Mesothelial cell of epicardium (in vitro differentiated cells): ENCODE results near the gene LBX2. TPM values are rescaled to one million over a fixed set of nuclear protein-coding genes. Genes with fewer than 3 reads are reported as not detected.

Experiments used
- DNase-seq, 2 experiments: peaks; one replicate each; pipeline ENCODE4 v3.0.0; 2021; ENCODE audit warnings: low spot score in 2 of 2; ENCODE audit not compliant: unreplicated experiment in 2 of 2
- H3K27ac Mint-ChIP-seq: 2 replicates; pipeline ENCODE4 v1.8.0; 2021; ENCODE audit warnings: mixed read lengths
- H3K27me3 Mint-ChIP-seq: 2 replicates; pipeline ENCODE4 v1.8.0; 2021; ENCODE audit warnings: low read depth, mixed read lengths
- H3K36me3 Mint-ChIP-seq: 2 replicates; pipeline ENCODE4 v1.8.0; 2021; ENCODE audit warnings: mixed read lengths
- H3K4me1 Mint-ChIP-seq: 2 replicates; pipeline ENCODE4 v1.8.0; 2021; ENCODE audit warnings: mixed read lengths
- H3K4me3 Mint-ChIP-seq: 2 replicates; pipeline ENCODE4 v1.8.0; 2021; ENCODE audit warnings: mild to moderate bottlenecking, moderate library complexity, mixed read lengths
- H3K9me3 Mint-ChIP-seq: 2 replicates; pipeline ENCODE4 v1.8.0; 2021; ENCODE audit warnings: mixed read lengths
- total RNA-seq: library from RNA; stranded (reverse); gene quantifications from 3 replicates; pipeline ENCODE4 v1.2.1, GENCODE V29; 2021
- TF ChIP-seq, protein P1 (sequence below): fragments of 200-600 bp; sonication (generic); IDR thresholded peaks from one replicate; pipeline ENCODE4 v1.5.0; 2021; ENCODE audit warnings: antibody characterized with exemption; ENCODE audit not compliant: unreplicated experiment

LBX2 gene, protein sequence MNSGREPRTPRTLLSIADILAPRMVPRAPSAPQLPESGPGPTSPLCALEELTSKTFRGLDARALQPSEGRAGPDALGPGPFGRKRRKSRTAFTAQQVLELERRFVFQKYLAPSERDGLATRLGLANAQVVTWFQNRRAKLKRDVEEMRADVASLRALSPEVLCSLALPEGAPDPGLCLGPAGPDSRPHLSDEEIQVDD
- 0.86 to 1.1 TPM (median 0.89 TPM) in 3 replicates for total RNA-seq

DNA sequence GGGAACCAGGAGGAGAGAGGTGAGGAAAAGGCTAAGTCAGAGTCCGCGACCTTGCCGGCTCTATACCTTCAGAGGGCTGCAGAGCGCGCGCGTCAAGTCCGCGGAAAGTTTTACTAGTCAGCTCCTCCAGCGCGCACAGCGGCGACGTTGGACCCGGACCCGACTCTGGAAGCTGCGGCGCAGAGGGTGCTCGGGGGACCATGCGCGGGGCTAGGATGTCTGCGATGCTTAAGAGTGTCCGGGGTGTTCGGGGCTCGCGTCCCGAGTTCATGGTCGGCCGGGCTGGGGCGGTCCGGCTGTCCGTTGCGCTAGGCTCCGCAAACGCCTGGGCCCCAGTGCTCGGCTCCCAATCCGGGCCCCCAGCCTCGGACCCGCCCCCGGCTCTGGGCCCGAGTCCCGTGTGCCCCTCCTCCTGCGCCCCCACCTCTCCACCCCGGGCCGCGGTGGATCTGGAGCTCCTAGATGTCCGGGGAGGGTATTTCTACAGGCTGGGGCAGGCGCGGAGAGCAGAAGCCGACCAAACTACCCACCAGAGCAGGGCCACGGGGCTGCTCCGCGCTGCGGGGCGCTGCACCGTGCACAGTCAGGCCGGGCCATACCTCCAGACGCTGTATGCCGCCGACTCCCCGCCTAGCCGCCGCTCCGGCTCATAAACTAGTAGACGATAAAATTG is at the start of gene LBX2:
Gene LBX2, minus strand, starts transcription at position 337 of the 673 bp plus-strand sequence. Its CDS starts 66 bp downstream, at position 271.
- peak within 1 kb of the TSS; percentile 75 for H3K4me3 Mint-ChIP-seq
- H3K4me1 Mint-ChIP-seq, result peaks cover 43% of the 10 kb centered on the region
- DNase-seq, result peak in 1 of 2 experiments; percentile 52
- no peaks in the 10 kb centered on the region for H3K9me3 Mint-ChIP-seq
- H3K27ac Mint-ChIP-seq, result no peak within 1 kb of the TSS
- peaks cover 2% of the 10 kb centered on the region for H3K36me3 Mint-ChIP-seq
- H3K27me3 Mint-ChIP-seq, result peaks cover 85% of the 10 kb centered on the region
- TF ChIP-seq, protein P1, sequence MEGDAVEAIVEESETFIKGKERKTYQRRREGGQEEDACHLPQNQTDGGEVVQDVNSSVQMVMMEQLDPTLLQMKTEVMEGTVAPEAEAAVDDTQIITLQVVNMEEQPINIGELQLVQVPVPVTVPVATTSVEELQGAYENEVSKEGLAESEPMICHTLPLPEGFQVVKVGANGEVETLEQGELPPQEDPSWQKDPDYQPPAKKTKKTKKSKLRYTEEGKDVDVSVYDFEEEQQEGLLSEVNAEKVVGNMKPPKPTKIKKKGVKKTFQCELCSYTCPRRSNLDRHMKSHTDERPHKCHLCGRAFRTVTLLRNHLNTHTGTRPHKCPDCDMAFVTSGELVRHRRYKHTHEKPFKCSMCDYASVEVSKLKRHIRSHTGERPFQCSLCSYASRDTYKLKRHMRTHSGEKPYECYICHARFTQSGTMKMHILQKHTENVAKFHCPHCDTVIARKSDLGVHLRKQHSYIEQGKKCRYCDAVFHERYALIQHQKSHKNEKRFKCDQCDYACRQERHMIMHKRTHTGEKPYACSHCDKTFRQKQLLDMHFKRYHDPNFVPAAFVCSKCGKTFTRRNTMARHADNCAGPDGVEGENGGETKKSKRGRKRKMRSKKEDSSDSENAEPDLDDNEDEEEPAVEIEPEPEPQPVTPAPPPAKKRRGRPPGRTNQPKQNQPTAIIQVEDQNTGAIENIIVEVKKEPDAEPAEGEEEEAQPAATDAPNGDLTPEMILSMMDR, result no peak

DNA sequence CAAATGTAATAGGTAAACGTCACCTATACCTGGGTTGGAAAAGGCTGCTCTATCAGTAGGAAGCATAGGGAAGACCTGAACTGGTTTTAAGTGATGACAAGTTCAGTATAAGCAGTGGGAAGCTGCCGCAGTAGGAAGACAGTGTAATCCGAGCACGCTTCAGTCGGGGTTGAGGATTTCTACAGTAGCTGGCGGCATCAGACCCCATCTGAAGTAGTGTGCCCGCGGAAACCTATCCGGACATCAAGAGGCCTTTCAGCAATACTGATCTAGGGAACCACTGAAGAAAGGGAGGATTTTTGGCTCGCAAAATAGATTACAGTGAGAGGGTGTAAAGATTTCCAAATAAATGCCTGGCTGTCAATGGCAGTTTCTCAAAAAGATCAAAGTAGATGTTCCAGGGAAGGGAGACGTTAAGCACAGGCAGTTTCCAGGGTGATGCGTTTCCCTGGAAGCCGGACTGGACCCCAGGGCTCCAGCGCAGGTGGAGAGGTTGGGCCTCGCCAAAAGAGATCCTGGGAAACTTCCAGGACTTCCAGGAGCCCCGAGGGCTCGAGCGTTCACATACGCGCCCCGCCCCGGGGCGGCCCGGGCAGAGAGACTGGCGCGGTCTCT is 49.0 kb upstream of the LBX2 start:
- Mint-ChIP-seq H3K4me1 (peaks cover 24% of the 10 kb centered on the region), H3K36me3 (no peaks in the 10 kb centered on the region), H3K4me3 (peak overlapping the region; percentile 76), H3K27ac (peak overlapping the region; percentile 77), H3K27me3 (peaks cover 8% of the 10 kb centered on the region), H3K9me3 (no peaks in the 10 kb centered on the region)
- TF ChIP-seq, protein P1, result no peak
- DNase-seq, result no peak

DNA sequence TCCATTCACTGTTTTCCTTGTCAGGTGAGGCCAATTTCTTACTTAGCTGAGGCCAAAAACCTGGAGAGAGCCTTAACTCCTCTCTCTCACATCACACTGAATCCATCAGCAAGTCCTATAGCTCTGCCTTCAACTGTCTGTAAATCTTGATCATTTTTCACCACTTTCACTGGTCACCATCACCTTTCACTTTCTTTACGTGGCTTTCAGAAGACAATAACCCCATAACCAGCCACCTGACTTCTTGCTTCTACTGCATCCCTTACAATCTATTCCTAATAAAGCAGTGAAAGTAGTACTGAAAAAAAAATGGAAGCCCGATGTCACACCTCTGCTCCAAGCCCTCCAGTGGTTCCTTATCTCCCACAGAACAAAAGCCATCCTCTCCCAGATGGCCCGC is 46.6 kb upstream of the LBX2 start:
- H3K27ac Mint-ChIP-seq, result no peak overlapping the region
- H3K27me3 Mint-ChIP-seq, result peaks cover 6% of the 10 kb centered on the region
- DNase-seq, result no peak
- peaks cover 17% of the 10 kb centered on the region for H3K4me1 Mint-ChIP-seq
- no peak overlapping the region for H3K4me3 Mint-ChIP-seq
- H3K36me3 Mint-ChIP-seq, result peaks cover 3% of the 10 kb centered on the region
- no peaks in the 10 kb centered on the region for H3K9me3 Mint-ChIP-seq
- TF ChIP-seq, protein P1, result no peak

DNA sequence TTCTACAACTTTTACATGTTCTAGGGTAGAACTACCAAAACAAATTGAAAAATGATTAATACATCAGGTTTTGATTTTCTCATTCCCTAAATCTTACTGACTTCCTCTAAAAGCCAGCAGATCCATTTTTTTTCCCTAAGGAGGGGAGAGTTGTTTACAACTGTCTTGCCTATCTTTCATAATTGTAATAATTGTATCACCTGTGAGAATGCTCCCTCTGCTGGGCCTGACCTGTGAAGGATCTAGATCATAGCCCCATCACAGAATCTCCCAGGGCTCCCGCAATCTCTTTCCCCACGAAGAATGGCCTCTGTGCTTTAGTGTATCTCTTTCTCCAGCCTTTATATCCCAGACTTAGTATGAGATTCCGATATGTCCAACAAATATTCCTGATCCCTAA is 45.2 kb upstream of the LBX2 start:
- TF ChIP-seq, protein P1, result no peak
- DNase-seq, result no peak
- peaks cover 5% of the 10 kb centered on the region for H3K27me3 Mint-ChIP-seq
- no peak overlapping the region for H3K4me3 Mint-ChIP-seq
- peaks cover 3% of the 10 kb centered on the region for H3K36me3 Mint-ChIP-seq
- no peak overlapping the region for H3K27ac Mint-ChIP-seq
- H3K9me3 Mint-ChIP-seq, result no peaks in the 10 kb centered on the region
- H3K4me1 Mint-ChIP-seq, result peaks cover 10% of the 10 kb centered on the region

DNA sequence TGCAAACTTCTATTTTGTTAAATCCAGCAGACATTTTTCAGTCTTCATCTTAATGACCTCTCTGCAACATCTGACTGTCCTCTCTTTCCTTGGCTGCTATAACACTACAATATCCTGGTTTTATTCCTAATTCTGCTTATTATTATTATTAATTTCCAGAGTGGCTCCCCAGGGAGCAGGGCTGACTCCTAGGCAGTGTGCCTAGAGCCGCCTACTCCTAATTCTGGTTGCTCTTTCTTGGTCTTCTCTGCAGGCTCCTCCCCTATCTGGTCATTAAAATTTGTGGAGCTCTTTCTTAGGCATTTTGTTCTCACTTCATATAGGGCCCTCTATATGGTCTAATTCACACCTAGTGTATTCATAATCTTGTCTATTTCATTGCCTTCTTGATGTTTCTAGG is 43.6 kb upstream of the LBX2 start:
- Mint-ChIP-seq H3K9me3 (no peaks in the 10 kb centered on the region), H3K4me3 (no peak overlapping the region), H3K4me1 (peaks cover under 1% of the 10 kb centered on the region), H3K36me3 (peaks cover 3% of the 10 kb centered on the region), H3K27ac (no peak overlapping the region), H3K27me3 (peaks cover 4% of the 10 kb centered on the region)
- TF ChIP-seq, protein P1, result no peak
- no peak for DNase-seq
